ENCODE measurements around the gene FICD. TPM values are rescaled to one million over a fixed set of nuclear protein-coding genes. Genes with fewer than 3 reads are reported as not detected.

FICD gene
- total and polyA plus RNA-seq, 2 of the 13 experiments (the other 11 are each of a cell fraction or from before 2014, with no cell fraction given) = 0.99 to 3.0 TPM

- Histone ChIP-seq H3K4me2 (ENCODE audit: low read depth, low read length) (peak overlapping the region; percentile 85), H3K9ac (ENCODE audit: insufficient read depth, low read depth, low read length) (peak overlapping the region; percentile 92; the same call in 1 of the 2 replicates), H3K9me3 (ENCODE audit: low read length) (no peaks in the 10 kb centered on the region), H2AFZ (ENCODE audit: low read length) (no peak overlapping the region), H3K36me3 (replicated peaks in 1 of 2; ENCODE audit: control insufficient read depth in 1 of 2, insufficient read depth in 2 of 2, low read length in 2 of 2) (peaks cover 20 to 48% of the 10 kb centered on the region in 2 experiments), H3K27me3 (ENCODE audit: control insufficient read depth in 1 of 2, insufficient read depth in 2 of 2, low read length in 2 of 2) (no peaks in the 10 kb centered on the region; a peak in 1 of 5 replicates), H4K20me1 (ENCODE audit: insufficient read depth, low read length) (peaks cover 7% of the 10 kb centered on the region), H3K27ac (ENCODE audit: extremely low read length, insufficient read depth, low read length) (no peak overlapping the region), H3K79me2 (ENCODE audit: insufficient read depth, low read length) (peaks cover 40% of the 10 kb centered on the region), H3K4me1 (ENCODE audit: insufficient read depth, low read length) (peaks cover 18% of the 10 kb centered on the region), H3K4me3 (replicated peaks in 1 of 3; ENCODE audit: insufficient read depth in 1 of 3, low read depth in 2 of 3, low read length in 3 of 3) (peak overlapping the region; percentile 92 to 99 (median 96); a peak in 5 of 6 replicates)
- 9% methylated on average over 1 of the region's 1 CpG for WGBS (ENCODE audit: low lambda C conversion rate)
- intact Hi-C loops (cut with micrococcal nuclease; ENCODE audit: unreplicated experiment) (loop anchor here (1.0 to 5.0 kb wide), 5 partner anchors 55 to 387 kb away; partner anchors contain the start of genes CORO1C and SSH1), in situ Hi-C loops (cut with HindIII; ENCODE audit: extremely low pct_ligation_motif_present, low pct_unique_long_range_greater_than_20kb) (loop anchor here (10.0 kb wide), 1 partner anchor 241 kb away; no protein-coding TSS in a partner anchor)
- ChIA-PET POLR2A (no interaction called here), CTCF (ENCODE audit: low intra/inter-chr PET ratio, low total read pairs) (interaction anchor here (1.4 to 3.9 kb wide), 3 partner anchors 51 to 239 kb away, joined by 4 to 45 read pairs (median 11); no protein-coding TSS in a partner anchor)
- DNase-seq (ENCODE audit: low spot score) (no peak), ATAC-seq (no peak), FAIRE-seq (no peak)
- TF ChIP-seq CREB1 (IDR thresholded peaks at IDR 0.05) = no peak
- 0 out of 2 replicates have a peak, but pooled peaks have one; percentile 15 for TF ChIP-seq CREB1 (CRISPR knock-in tag; IDR thresholded peaks at IDR 0.05)
- 0 out of 2 replicates have a peak, but pooled peaks have one; percentile 12 for TF ChIP-seq ZNF761 (CRISPR knock-in tag; conservative IDR thresholded peaks at IDR 0.05)
- TF ChIP-seq ZNF251 (CRISPR knock-in tag; IDR thresholded peaks at IDR 0.05) = no peak
- peak; percentile 5; the same call in 1 of the 2 replicates for TF ChIP-seq GZF1 (CRISPR knock-in tag; IDR thresholded peaks at IDR 0.05)
- TF ChIP-seq ZNF468 (CRISPR knock-in tag; IDR thresholded peaks at IDR 0.05) = no peak
- TF ChIP-seq STAG1 (CRISPR knock-in tag; IDR thresholded peaks at IDR 0.05) = no peak
- no peak for TF ChIP-seq FIP1L1 (IDR thresholded peaks at IDR 0.05; ENCODE audit: borderline replicate concordance, insufficient read depth, low read depth, low read length)
- BruUV-seq (replicated peaks) = no TSS peak
Observed at GRCh38 chr12:108563804-108564151, 48.7 kb downstream of the FICD start.

- in situ Hi-C loops (cut with HindIII; ENCODE audit: extremely low pct_ligation_motif_present, low pct_unique_long_range_greater_than_20kb) (loop anchor here (5.0 to 10.0 kb wide), 2 partner anchors 53 to 240 kb away; no protein-coding TSS in a partner anchor), intact Hi-C loops (cut with micrococcal nuclease; ENCODE audit: unreplicated experiment) (loop anchor here (5.0 kb wide), 2 partner anchors 168 to 293 kb away; partner anchors contain the start of genes CORO1C and SSH1)
- no peak overlapping the region for H3K4me3 ChIP-seq (replicated peaks in 1 of 3; ENCODE audit: insufficient read depth in 1 of 3, low read depth in 2 of 3, low read length in 3 of 3)
- no peak overlapping the region for H3K9ac ChIP-seq (ENCODE audit: insufficient read depth, low read depth, low read length)
- H3K4me2 ChIP-seq (ENCODE audit: low read depth, low read length) = no peak overlapping the region
- no TSS peak for BruUV-seq (replicated peaks)
- DNase-seq (ENCODE audit: low spot score) = no peak
- H4K20me1 ChIP-seq (ENCODE audit: insufficient read depth, low read length) = peaks cover 4% of the 10 kb centered on the region
- no peak for ATAC-seq
- H2AFZ ChIP-seq (ENCODE audit: low read length) = no peak overlapping the region
- no peaks in the 10 kb centered on the region for H3K9me3 ChIP-seq (ENCODE audit: low read length)
- peaks cover 31% of the 10 kb centered on the region for H3K79me2 ChIP-seq (ENCODE audit: insufficient read depth, low read length)
- no peak overlapping the region for H3K27ac ChIP-seq (ENCODE audit: extremely low read length, insufficient read depth, low read length)
- H3K27me3 ChIP-seq (ENCODE audit: control insufficient read depth in 1 of 2, insufficient read depth in 2 of 2, low read length in 2 of 2) = no peaks in the 10 kb centered on the region; a peak in 1 of 5 replicates
- ChIA-PET POLR2A (no interaction called here), CTCF (ENCODE audit: low intra/inter-chr PET ratio, low total read pairs) (interaction anchor here (1.7 to 3.9 kb wide), 2 partner anchors 50 to 53 kb away, joined by 4 to 45 read pairs; no protein-coding TSS in a partner anchor)
- FAIRE-seq = no peak
- peaks cover 8% of the 10 kb centered on the region for H3K4me1 ChIP-seq (ENCODE audit: insufficient read depth, low read length)
- peaks cover 20 to 55% of the 10 kb centered on the region in 2 experiments for H3K36me3 ChIP-seq (replicated peaks in 1 of 2; ENCODE audit: control insufficient read depth in 1 of 2, insufficient read depth in 2 of 2, low read length in 2 of 2)
- TF ChIP-seq ETV6 (CRISPR knock-in tag; conservative IDR thresholded peaks at IDR 0.05) (no peak), NFE2 (CRISPR knock-in tag; IDR thresholded peaks at IDR 0.05) (no peak), ZMYM4 (CRISPR knock-in tag; IDR thresholded peaks at IDR 0.05) (no peak), LCORL (IDR thresholded peaks at IDR 0.05) (no peak), LCORL (CRISPR knock-in tag; IDR thresholded peaks at IDR 0.05) (no peak), ZNF597 (CRISPR knock-in tag; IDR thresholded peaks at IDR 0.05) (no peak), CREBL2 (CRISPR knock-in tag; IDR thresholded peaks at IDR 0.05; ENCODE audit: borderline replicate concordance) (no peak), MAFG (CRISPR knock-in tag; IDR thresholded peaks at IDR 0.05) (no peak), MYNN (CRISPR knock-in tag; IDR thresholded peaks at IDR 0.05; ENCODE audit: low read depth) (no peak), ZNF235 (CRISPR knock-in tag; IDR thresholded peaks at IDR 0.05; ENCODE audit: borderline replicate concordance) (no peak)
Observed at GRCh38 chr12:108564724-108565123, 49.6 kb downstream of the FICD start.

Measured in HepG2 (cell line).